Progenitor cell of endocrine pancreas (in vitro differentiated cells): Measurements from ENCODE around the gene BMP2K. TPM values are rescaled to one million over a fixed set of nuclear protein-coding genes. Genes with fewer than 3 reads are reported as not detected.
A peak's percentile ranks its signal among the peaks of the same experiment; 100 is the strongest.

Experiments used
- DNase-seq: peaks from one replicate; pipeline ENCODE4 v3.0.0; 2021; ENCODE audit warnings: low spot score; ENCODE audit not compliant: unreplicated experiment
- H3K27ac Mint-ChIP-seq: 2 replicates; pipeline ENCODE4 v1.8.0; 2021; ENCODE audit warnings: mild to moderate bottlenecking, moderate library complexity, mixed read lengths
- H3K27me3 Mint-ChIP-seq: 2 replicates; pipeline ENCODE4 v1.8.0; 2021; ENCODE audit warnings: mixed read lengths
- H3K36me3 Mint-ChIP-seq: 2 replicates; pipeline ENCODE4 v1.8.0; 2022; ENCODE audit warnings: mixed read lengths; ENCODE audit not compliant: insufficient read depth
- H3K4me1 Mint-ChIP-seq: 2 replicates; pipeline ENCODE4 v1.8.0; 2021; ENCODE audit warnings: low read depth, mixed read lengths
- H3K4me3 Mint-ChIP-seq: 2 replicates; pipeline ENCODE4 v1.8.0; 2021; ENCODE audit warnings: low read depth, mild to moderate bottlenecking, moderate library complexity, mixed read lengths
- H3K9me3 Mint-ChIP-seq: 2 replicates; pipeline ENCODE4 v1.8.0; 2021; ENCODE audit warnings: low read depth, mixed read lengths
- total RNA-seq: library from RNA; stranded (reverse); gene quantifications from 2 replicates; pipeline ENCODE4 v1.2.1, GENCODE V29; 2021
- TF ChIP-seq, protein P1 (sequence below): fragments of 200-600 bp; sonication (generic); IDR thresholded peaks from one replicate; pipeline ENCODE4 v1.5.0; 2021; ENCODE audit warnings: antibody characterized with exemption, mild to moderate bottlenecking; ENCODE audit not compliant: unreplicated experiment

BMP2K gene
- total RNA-seq, 1 donor from 2014 or later: 32.5 TPM

DNA sequence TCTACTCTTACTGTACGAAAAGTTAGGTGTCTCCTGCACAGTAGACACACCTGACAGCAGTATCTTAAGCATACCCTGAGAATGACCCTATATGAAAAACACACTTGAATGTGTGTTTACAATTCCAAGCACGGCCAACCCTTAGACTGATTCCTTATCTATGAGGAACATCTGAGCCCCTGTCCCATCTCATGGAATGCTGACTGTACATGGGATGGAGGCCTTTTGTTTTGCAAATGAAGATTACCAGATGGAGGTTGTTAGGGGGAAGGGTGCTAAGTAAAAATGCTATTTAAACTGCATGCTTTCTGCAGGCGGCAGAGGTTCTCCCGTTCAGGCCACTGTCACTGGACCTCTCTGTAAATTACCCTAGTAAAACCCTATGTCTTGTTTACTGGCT lies 160.8 kb downstream of the BMP2K start:
- TF ChIP-seq, protein P1, sequence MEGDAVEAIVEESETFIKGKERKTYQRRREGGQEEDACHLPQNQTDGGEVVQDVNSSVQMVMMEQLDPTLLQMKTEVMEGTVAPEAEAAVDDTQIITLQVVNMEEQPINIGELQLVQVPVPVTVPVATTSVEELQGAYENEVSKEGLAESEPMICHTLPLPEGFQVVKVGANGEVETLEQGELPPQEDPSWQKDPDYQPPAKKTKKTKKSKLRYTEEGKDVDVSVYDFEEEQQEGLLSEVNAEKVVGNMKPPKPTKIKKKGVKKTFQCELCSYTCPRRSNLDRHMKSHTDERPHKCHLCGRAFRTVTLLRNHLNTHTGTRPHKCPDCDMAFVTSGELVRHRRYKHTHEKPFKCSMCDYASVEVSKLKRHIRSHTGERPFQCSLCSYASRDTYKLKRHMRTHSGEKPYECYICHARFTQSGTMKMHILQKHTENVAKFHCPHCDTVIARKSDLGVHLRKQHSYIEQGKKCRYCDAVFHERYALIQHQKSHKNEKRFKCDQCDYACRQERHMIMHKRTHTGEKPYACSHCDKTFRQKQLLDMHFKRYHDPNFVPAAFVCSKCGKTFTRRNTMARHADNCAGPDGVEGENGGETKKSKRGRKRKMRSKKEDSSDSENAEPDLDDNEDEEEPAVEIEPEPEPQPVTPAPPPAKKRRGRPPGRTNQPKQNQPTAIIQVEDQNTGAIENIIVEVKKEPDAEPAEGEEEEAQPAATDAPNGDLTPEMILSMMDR: no peak
- peaks cover 27% of the 10 kb centered on the region for H3K4me1 Mint-ChIP-seq
- H3K36me3 Mint-ChIP-seq: no peaks in the 10 kb centered on the region
- H3K4me3 Mint-ChIP-seq: no peak overlapping the region
- H3K27ac Mint-ChIP-seq: no peak overlapping the region
- H3K9me3 Mint-ChIP-seq: no peaks in the 10 kb centered on the region
- H3K27me3 Mint-ChIP-seq: peaks cover 12% of the 10 kb centered on the region
- no peak for DNase-seq

DNA sequence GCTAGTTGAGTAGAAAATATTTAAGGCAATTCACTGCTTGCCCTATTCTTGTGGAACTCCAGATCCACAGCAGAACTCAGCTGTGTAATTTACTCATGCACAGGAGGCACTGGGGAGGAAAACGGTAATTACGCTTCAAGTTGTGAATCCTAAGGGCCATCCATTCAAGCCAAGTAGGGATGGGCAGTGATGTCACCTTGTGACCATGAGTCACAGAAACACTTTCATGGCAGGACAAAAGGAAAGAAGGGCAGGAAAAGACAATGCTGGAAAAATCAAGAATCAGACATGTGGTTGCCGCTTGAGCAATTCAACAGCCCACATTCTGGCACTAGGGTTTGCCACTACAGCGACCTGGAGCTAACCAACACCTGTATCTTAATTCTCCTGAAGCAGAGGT lies 161.7 kb downstream of the BMP2K start:
- Mint-ChIP-seq H3K9me3 (no peaks in the 10 kb centered on the region), H3K4me3 (peak overlapping the region; percentile 28), H3K27me3 (peaks cover 16% of the 10 kb centered on the region), H3K27ac (no peak overlapping the region), H3K4me1 (peaks cover 26% of the 10 kb centered on the region), H3K36me3 (no peaks in the 10 kb centered on the region)
- no peak for DNase-seq
- TF ChIP-seq, protein P1: no peak

DNA sequence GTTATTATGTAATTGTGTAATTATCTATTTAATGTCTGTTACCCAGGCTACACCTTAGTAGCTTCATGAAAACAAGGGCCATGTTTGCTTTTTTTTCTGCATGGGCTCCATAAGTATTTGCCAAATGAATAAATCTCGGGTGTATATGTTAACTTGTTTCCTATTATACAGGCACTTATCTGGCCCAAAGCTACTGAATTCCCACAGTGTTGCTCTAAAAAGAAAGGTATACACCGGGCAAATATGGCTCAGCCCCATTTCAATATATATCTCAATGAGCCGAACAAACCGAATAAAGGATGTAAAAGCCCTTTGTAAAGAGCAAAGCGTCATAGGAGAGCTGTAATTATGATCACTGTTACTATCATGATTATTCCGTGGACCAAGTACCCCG lies 162.3 kb downstream of the BMP2K start:
- TF ChIP-seq, protein P1: no peak
- H3K27ac Mint-ChIP-seq: peak overlapping the region; percentile 89
- H3K4me1 Mint-ChIP-seq: peaks cover 22% of the 10 kb centered on the region
- peak overlapping the region; percentile 90 for H3K4me3 Mint-ChIP-seq
- DNase-seq: no peak
- no peaks in the 10 kb centered on the region for H3K36me3 Mint-ChIP-seq
- no peaks in the 10 kb centered on the region for H3K9me3 Mint-ChIP-seq
- H3K27me3 Mint-ChIP-seq: peaks cover 19% of the 10 kb centered on the region

DNA sequence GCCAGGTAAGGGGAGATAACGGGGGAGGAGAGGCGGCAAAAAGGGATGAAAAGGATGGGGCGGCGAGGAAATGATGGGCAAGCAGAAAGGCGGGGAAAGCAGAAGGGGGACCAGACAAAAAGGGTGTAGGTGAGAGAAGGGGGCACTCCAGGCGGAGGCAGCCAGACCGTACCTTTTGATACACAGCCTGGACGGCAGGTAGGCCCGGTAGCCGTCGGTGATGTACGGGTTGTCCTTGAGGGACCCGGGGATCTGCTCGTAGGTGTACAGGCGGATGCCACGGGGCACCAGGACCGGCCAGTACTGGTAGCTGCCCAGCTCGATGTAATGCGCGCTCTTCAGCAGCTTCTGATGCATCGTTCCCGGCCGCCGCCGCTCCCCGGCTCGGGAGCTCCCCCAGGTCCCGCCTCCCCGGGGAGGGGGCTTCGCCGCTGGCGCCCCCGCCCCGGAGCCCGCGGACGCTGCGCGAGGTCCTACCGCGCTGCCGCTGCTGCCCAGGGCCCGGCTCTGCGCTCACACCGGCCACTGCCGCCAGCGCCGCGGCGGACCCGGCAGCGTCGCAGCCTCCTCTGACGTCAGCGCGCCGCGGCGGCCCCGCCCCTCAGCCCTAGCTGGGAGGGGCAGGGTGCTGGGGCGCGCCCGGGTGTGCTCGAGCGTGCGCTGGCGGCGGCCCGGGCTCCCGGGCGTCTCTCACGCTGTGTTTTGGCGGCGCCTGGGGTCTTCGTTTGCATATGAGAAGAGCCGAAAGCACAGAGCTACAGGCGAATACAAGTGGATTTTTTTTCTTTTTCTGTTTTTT lies 162.9 kb downstream of the BMP2K start, which contains the start of gene PAQR3:
PAQR3 (minus strand) TSS at position 571 of the 799 bp plus-strand sequence; CDS start at position 357, 214 bp downstream.
- peaks cover 25% of the 10 kb centered on the region for H3K27me3 Mint-ChIP-seq
- H3K27ac Mint-ChIP-seq: peak within 1 kb of the TSS; percentile 89
- peaks cover 20% of the 10 kb centered on the region for H3K4me1 Mint-ChIP-seq
- no peaks in the 10 kb centered on the region for H3K36me3 Mint-ChIP-seq
- TF ChIP-seq, protein P1: no peak
- peak within 1 kb of the TSS; percentile 90 for H3K4me3 Mint-ChIP-seq
- H3K9me3 Mint-ChIP-seq: no peaks in the 10 kb centered on the region
- DNase-seq: peak; percentile 76

DNA sequence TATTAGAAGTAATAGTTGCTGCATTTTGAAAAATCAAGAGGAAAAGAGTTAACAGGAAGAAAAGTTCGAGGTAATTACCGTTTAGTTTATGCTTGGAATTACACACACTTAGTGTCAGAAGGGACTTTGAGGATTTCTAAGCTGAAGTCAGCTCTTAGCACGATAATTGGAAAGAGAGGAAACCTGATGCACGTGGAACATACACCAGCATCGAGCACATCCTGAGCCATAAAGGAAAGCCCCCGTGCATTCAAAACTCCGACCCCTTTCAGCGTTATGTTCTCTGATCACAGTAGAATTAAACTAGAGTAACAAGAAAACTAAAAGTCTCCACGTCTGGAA lies 163.5 kb downstream of the BMP2K start:
- peak overlapping the region; percentile 8 for H3K27ac Mint-ChIP-seq
- H3K27me3 Mint-ChIP-seq: peaks cover 25% of the 10 kb centered on the region
- DNase-seq: no peak
- TF ChIP-seq, protein P1: no peak
- H3K9me3 Mint-ChIP-seq: no peaks in the 10 kb centered on the region
- peak overlapping the region; percentile 77 for H3K4me3 Mint-ChIP-seq
- no peaks in the 10 kb centered on the region for H3K36me3 Mint-ChIP-seq
- peaks cover 18% of the 10 kb centered on the region for H3K4me1 Mint-ChIP-seq
